HG02623 (cell line): ENCODE measurements around the gene PLD5.
"Not testable (repeated sequence)": the region's sequence is repeated elsewhere in the genome, so short reads cannot be mapped to it uniquely, and the experiment has no call there.

ENCODE experiments used
- ATAC-seq: cut with Tn5 transposase; IDR thresholded peaks from one replicate; pipeline ENCODE4 v1.9.1; 2021; ENCODE audit warnings: moderate library complexity; ENCODE audit not compliant: unreplicated experiment

The PLD5 gene

DNA sequence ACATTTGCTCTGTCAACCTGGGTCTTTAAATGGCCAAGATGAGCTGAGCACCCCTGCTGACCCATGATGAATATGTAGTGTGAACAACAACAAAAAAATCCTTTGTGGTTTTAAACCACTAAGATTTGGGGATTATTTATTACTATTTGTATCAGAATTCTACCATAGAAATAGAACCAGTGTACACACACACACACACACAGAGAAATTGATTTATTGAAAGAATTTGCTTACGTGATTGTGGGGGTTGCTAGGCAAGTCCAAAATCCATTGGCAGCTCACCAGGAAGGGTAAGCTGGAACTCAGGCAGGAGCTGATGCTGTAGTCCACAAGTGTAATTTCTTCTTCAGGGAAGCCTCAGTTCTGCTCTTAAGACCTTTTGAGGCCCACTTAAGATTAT, 443.1 kb downstream of the PLD5 start:
- no peak for ATAC-seq

DNA sequence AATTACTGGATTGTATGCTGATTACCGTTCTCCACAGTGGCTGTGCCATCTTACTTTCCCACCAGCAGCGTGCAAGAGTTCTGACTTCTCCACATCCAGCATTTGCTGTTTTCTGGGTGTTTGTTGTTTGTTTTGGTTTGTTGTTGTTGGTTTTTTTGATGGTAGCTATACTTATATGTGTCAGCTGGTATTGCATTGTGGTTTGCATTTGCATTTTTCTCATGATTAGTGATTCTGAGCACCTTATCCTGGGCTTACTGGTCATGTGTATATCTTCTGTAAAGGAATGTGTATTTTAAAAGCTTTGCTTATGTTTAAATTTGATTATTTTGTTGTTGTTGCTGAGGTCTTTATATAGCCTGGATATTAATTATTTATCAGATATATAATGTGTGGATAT, 458.7 kb downstream of the PLD5 start:
- ATAC-seq, result no peak

GRCh38 chr1:242062271-242062670, 462.2 kb downstream of the PLD5 start:
- ATAC-seq, result no peak

DNA sequence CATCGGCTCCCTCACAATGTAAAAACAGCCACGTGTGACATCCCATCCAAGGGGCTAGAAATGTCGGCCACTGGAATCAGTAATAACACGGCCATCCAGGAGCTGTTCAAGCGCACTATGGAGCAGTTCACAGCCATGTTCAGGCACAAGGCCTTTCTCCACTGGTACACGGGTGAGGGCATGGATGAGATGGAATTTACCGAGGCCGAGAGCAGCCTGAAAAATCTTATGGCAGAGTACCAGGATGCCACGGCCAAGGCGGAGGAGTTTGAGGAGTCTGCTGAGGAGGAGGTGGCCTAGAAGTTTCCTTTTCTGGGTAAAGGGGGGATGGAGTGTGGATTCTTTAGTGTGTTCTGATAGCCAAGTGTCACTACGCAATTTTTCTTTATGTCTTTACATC, 464.5 kb downstream of the PLD5 start:
- no peak for ATAC-seq

GRCh38 chr1:242058582-242058981, 465.9 kb downstream of the PLD5 start:
- ATAC-seq, result peak; percentile 76

DNA sequence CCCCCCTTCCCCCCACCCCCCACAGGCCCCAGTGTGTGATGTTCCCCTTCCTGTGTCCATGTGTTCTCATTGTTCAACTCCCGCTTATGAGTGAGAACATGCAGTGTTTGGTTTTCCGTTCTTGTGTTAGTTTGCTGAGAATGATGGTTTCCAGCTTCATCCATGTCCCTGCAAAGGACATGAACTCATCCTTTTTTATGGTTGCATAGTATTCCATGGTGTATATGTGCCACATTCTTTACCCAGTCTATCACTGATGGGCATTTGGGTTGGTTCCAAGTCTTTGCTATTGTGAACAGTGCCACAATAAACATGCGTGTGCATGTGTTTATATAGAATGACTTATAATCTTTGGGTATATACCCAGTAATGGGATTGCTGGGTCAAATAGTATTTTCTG, 466.3 kb downstream of the PLD5 start:
- ATAC-seq, result not testable (repeated sequence)

- no peak for ATAC-seq
Measured at GRCh38 chr1:242057745-242058115, 466.8 kb downstream of the PLD5 start.

- no peak for ATAC-seq
Measured at GRCh38 chr1:242056988-242057744, 467.3 kb downstream of the PLD5 start.

- no peak for ATAC-seq
Measured at GRCh38 chr1:242055749-242056320, 468.7 kb downstream of the PLD5 start.

GRCh38 chr1:242043165-242043564, 481.3 kb downstream of the PLD5 start:
- ATAC-seq, result no peak

DNA sequence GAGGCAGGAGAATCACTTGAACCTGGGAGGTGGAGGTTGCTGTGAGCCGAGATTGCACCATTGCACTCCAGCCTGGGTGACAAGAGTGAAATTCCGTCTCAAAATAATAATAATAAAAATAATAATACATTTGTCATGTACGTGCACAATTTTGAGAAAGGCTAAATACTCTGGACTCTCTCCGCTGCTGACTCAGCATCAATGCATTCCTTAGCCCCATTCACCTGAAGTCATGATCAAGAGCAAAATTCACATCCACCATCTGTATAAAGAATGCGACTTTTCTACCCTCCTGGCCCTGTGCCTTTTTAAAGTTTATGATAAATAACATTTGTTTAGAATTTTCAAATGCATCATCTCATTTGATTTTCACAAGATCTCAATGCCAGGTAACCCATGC, 490.1 kb downstream of the PLD5 start:
- ATAC-seq, result no peak

GRCh38 chr1:242033447-242033846, 491.1 kb downstream of the PLD5 start:
- ATAC-seq, result no peak
